HG03571 (cell line): ENCODE measurements around the gene FABP2.
A peak's percentile ranks its signal among the peaks of the same experiment; 100 is the strongest.
"Not testable (repeated sequence)": the region's sequence is repeated elsewhere in the genome, so short reads cannot be mapped to it uniquely, and the experiment has no call there.

Source experiments
- ATAC-seq: cut with Tn5 transposase; IDR thresholded peaks from one replicate; pipeline ENCODE4 v1.9.1; 2021; ENCODE audit not compliant: unreplicated experiment

FABP2 gene

DNA sequence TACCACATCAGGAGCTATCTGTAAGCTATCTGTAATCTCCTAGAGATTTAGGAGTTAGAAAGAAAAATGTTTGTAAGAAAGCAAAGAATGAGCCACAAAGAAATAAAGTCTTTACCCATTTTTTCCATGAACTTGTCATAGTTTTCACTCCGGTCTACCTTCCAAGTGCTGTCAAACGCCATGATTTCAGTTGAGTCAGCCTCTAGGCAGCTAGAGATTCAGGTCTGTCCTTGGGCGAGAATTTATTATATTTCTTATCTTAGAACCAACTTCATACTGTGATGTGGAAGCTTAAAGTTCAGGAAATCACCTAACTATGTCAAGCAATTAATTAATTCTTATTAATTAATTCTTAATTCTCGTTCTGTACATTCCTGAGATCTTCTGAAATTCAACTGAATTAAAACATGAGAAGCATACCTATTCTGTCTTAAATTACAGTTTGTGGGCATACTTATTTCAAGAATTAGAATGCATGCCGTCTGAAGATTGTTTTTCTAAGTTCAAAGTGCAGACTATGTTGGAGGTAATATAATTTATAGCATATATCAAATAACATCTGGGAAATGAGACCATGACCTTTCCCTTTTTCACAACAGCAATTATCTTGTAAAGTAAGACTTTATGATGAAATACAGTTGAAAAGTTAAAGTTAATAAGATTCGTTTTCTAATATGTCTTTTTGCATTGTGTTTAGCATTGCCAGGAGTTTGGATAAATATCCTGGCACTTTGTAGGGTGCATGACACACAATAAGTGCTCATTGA, at the start of gene FABP2:
Gene FABP2 (minus strand): TSS at position 218 of the 767 bp plus-strand sequence. CDS start 36 bp downstream, at position 182.
- no peak for ATAC-seq

DNA sequence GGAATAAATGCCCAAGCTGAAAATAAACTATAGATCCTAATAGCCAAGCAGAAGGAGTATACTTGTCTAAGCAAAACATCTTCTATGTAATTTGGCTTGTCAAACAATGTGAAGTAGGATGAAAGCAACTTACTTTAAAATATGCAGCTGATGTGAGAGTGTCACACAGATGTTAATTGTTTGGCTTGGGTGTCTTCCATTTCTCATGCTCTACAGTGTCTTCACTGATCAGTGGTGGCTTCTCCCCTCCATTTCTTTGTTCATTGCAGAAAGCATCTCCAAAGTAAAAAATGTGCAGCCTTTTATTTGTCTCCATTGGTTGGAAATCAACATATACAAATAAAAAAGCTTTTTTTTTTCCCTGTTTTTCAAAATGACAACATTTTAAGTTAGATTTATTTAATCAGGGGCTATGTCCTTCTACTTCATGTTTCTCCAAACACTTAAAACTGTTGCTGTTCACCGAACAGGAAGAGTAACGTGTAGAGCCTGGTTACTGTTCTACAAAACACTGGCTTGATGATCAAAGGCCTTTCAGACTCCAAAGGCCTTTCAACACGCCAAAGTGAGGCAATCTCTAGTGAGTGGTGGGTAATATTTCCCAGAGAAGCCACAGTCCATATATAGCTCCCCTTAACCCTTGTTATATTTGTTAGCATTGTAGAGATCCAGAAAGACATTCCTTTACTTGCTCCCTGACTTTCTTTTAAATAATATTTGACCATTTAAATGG, 49.2 kb upstream of the FABP2 start:
- not testable (repeated sequence) for ATAC-seq

DNA sequence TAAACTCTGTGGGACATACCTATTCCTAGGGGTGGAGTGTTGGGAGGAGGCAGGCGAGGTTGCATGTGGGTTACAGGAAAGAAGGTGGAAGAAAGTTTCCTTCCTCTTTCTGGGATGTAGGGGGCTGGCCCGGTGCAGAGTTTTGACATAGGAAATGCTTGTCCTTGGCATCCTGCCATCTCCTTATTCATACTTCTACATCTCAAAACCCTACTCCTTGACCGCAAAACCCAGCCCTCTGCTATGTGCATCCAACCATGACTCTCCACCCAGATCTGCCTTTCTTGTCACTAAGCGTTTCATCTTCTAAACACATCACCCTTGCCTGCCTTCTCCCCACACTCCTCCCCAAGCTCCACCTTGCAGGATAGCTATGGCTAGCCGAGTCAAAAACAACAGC, 48.5 kb upstream of the FABP2 start:
- peak; percentile 92 for ATAC-seq

DNA sequence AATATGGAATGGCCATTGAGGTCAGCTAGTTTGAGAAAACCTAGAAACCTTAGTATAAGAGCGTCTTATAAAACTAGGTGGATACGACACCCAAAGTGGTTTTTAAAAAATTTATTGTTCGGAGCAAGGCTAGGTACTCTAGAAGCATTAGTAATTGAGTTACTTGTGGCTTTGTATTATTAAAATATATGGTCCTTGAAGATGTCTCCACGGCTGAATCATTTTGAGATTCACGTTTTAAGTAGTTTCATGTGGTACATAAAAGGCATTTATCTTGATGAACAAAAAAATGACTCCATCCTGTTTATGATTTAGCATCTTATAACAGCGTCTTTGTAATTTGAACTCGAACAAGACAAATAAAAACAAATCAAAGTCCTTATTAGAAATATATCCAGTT, 44.9 kb upstream of the FABP2 start:
- not testable (repeated sequence) for ATAC-seq

DNA sequence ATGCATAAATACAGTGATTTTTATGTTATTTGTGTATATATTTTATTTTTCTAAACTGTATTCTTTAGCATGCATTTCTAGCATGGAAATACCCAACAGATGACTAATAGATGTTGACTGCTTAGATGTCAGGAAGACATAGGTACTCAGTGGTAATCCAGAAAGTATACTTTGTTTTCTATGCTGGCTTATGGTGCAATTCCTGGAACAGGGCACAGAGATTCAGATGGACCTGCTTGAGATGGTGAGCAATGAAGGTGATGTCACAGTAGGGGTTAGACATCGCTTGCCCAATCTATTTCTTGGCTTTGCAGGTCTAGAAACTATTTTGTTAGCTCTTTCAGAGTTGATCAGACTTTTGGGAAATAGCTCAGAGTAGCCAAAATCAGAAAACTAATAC, 42.3 kb upstream of the FABP2 start:
- not testable (repeated sequence) for ATAC-seq

DNA sequence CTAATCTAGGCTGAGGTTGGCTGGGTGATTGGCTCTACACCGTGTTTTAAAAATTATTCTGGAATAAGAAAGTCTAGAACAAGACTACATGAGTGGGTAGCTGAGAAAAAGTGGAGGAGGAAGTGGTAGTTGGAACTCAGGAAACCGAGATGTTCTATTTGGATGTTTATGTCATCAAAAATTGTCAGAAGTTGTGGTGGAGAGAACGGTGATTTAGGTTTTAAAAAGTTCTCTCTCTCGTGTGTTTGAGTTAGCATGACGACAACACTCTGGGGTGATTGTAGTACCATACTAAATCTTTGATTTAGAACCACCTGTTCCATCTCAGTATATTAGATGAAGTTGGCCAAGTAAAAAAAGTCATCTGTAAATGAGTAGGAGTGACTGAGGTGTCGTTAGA, 41.4 kb upstream of the FABP2 start:
- not testable (repeated sequence) for ATAC-seq

DNA sequence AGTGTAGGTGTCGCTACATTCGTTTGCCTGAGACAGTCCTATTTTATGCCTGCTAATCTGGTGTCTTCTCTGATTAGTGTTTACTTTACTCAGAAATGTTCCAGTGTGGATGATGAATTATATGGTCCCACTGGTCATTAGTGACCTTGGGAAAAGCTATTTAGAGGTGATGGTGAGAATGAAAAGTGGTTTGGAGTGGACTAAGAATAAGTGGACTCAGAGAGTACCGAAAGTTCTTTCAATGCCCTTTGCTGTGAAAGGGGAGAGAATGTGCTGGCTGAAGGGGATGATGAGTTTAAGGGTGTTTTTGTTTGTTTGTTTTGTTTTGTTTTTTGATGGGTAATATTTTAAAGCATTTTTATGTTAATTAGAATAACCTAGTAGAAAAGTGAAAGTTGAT, 40.5 kb upstream of the FABP2 start:
- not testable (repeated sequence) for ATAC-seq

DNA sequence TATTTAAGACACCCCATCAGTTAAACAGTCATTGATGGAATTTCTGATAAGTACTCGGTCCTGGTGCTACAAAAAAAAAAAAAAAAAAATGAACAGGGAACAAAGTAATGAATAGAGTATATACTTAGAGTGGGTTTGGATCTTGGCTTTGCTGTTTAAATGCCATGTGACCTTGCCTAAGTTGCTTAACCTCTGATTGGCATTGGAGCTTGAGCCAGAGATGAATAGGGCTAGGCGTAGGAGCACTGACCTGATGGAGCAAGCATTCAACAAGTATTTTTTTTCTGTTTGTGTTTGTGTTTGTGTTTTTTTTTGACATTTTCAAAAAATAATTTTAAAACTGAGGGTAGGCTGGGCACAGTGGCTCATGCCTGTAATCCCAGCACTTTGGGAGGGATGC, 37.9 kb upstream of the FABP2 start:
- not testable (repeated sequence) for ATAC-seq

DNA sequence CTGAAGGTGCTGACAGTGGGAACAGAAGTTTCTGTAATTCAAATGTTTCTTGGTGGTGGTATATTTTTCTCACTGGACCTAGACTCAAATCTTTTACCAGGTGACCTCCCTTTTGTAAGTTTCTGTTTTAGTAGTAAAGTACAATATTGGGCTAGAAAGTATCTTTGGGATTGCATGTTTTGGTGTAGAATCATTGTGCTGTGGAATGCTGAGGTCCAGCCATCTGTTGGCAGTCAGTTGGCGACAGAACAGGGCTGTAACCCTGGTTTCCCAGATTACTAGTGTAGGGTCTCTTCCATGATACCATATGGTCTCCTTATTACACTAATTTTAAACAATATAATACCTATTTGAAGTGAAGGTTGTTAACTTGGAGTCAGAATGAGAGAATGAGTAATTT, 34.9 kb upstream of the FABP2 start:
- ATAC-seq, result not testable (repeated sequence)

DNA sequence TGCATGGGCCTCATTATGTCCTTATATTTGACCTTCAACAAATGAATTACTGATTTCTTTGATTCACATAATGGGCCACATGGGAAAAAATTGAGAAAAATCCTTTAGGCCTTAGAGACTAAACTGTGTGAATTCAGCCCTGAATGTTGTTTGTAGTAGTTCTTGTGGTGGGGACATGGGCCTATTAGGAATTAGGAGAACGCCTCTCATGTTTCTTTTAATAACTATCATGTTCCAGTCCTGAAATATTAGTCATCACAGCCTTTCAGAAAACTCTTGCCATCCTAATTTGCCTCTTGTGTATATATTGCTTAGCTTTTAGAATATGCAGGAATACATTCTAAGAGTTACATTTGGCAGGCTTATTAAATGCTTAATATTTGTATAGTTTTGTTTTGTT, 34.1 kb upstream of the FABP2 start:
- ATAC-seq, result not testable (repeated sequence)

DNA sequence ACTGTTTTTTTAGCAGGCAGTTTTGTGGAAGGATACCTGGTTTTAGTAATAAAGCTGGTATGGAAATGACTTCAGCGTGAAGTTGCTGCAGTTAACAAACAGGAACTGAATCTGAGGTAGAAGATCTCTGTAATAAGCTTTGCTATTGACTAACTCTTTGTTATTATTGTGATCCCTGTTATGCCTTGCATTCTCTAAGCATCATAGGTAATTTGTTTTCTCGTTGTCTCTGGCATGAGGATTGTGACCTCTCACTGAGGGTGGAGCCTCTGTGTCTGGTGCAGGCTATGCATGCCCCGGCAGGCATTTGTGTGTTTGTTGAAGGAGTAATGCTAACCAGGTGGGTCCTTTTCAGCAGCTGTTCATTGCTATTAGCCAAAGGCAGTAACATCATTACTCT, 31.4 kb upstream of the FABP2 start:
- ATAC-seq, result not testable (repeated sequence)

DNA sequence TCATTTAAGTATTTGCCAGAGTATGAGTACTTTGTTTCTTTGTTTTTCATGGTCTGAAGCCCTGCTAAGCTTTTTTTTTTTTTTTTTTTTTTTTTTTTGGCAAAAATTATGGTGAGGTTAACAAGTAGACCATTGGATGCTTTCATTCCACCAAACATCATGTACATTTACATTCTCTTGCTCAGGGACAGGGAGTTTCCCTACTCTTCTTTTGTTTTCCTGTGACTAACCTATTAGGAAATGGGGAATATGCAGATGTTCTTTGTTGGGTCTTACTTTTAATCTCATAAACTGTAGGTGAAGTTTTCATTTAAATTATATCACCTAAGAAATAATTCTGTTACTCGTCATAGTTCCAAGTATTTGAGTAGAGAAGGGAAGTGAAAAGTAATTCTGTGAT, 26.2 kb upstream of the FABP2 start:
- ATAC-seq, result not testable (repeated sequence)

DNA sequence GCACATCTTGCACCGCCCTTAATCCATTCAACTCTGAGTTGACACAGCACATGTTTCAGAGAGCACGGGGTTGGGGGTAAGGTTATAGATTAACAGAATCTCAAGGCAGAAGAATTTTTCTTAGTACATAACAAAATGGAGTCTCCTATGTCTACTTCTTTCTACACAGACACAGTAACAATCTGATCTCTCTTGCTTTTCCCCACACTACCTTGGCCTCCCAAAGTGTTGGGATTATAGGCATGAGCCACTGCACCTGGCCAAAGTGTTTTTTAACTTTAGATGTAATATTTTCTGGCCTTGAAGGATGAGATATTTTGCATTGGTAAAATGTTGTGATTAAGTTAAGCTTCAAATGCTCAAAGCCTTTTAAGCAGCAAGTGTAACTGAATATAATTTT, 21.4 kb upstream of the FABP2 start:
- ATAC-seq, result not testable (repeated sequence)

DNA sequence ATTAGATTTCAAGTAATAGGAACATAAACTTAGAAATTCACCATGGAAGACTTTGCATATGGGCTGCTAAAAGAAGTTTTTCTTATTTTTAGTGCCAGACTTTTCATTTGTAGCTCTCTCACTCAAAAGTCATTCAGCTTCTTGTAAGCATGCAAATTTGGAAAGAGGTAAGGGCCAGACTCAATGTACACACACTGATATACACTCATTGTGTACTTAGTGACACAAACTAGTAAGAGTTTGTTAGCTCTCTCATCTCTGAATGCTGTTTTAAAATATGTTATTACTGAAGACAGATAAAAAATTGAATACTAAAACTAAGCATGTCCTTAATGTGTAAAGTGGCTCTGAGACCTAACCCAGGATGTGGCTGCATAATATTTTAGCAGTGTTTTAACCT, 18.0 kb upstream of the FABP2 start:
- not testable (repeated sequence) for ATAC-seq

DNA sequence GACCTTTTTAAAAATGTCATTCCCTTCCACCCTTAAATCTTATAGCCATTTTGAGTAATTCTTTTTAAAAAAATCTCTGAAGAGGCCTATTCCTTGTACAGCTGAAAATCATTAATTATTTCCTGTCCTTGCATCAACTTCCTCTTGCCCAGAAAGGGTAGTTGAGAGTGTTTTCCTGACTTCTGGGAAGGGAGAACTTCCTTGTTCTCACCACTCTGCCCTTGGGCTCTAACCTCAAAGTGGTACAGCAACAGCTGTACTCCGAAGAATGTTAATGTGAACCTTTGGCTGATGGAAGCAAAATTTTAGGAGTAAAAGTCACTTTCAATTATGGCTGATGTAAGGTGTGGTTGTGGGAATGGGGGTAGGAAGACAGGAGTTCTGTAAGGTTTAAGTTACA, 15.1 kb upstream of the FABP2 start:
- no peak for ATAC-seq

DNA sequence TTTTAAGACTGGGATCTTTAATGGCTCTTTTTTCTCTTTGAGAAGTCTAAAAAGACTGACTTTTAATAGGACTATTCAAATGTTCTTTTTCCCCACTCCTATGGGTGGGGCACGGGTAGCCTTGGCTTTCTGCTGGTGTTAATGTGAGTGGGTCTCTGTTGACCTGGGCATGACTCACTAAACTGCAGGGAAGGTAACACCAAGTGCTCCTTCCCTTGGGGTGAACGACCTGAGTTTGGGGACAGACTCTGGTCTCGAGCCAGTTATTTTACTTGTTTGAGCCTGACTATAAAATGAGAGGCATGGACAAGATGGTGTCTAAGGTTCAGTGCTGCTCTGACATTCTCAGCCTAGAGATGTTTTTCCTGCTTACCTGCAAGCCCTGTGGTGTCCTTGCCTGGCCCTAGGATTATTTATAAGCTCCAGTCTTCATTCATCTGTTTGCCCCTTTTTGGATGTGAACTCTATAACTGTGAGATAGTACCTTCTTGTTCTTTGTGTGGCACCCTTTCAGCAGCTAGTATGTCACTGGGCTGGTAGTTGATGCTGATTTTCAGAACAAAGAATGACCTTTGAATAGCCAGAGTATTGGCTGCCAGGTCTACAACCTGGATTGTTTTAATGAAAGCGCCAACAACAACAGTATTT, 14.5 kb upstream of the FABP2 start:
- not testable (repeated sequence) for ATAC-seq

DNA sequence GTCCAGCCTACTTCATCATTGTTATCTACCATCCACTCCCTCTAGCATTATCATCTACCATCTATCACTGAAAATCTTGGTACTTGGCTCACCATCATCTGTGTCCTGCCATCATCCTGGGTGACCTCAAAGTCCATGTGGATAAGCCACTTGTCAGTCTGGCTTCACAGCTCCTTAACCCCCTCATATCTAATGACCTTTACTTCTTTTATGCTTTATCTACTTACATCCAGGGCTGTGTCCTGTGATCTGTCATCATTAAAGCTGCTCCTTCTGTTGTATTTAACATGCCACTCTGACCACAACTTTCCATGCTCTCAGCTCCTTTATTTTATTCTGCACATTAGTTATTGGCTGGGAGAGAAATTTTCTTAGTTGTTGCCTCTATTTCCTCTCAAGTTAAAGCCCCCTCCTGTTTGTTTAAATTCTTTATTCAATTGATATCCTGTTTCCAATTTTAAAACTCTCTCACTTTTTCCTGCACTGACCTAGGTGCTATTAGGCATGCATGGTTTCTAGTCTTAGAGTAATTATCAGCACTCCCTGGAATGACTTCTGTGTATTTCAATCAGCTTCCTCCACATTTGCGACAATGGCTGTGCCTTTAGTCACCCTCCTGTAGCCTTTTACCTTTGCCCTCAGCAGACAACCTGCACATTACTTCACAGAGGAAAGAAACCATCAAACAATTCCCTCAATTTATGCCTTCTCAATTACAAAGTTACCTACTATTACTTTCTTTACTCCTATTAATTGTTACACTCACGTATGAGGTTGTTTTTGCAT, 8.1 kb upstream of the FABP2 start:
- ATAC-seq, result no peak

DNA sequence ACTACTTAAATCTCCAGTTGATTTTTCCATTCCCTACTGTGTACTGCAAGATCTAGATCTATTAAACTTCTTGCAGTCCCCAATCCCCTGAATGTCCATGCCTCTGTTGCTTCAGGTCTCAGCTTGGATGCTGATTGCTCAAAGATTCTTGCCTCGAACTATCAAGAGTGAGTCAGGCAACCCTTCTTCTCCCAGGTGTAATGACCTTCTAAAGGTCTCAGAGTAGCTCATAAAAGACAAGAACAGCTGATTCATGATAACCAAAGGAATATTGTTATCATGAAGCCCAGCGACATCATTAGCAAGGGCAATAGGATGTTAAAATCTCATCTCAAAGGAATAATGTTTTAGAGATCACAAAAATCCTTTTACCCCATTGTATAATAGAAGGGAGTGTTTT, 6.8 kb upstream of the FABP2 start:
- no peak for ATAC-seq

DNA sequence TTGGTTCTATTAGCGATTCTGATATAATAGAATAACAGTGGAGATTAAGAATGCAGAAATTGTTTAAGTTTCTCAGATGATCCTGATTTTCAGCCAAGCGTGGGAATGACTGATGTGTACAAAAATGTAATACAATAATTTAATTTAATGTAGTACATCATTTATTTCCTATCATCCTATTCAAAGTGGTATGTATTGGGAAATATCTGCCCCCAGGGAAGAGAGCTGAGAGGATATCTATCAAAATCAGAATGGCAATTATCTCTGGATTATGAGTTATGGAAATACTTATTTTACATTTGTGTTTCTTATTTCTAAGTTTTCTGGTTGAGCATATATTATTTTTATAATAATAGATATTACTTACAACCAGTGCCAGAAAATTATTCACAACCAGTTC, 3.9 kb downstream of the FABP2 start:
- ATAC-seq, result no peak

DNA sequence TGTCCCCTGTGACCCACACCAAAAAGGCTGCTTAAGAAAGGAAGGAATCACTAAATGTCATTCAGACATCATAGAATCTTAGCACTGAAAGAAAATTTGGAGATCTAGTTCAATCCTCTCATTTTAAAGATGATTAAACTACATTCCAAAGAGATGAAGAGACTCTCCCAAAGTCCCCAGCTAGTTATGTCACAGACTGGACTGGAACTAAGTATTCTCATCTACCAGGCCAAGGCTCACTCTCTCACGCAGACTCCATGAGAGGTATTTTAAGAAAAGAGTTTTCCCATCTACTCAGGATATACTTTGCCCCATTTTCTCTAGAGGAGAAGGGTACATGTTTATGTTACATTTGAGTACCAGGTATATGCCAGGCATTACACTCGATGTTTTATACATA, 6.9 kb downstream of the FABP2 start:
- no peak for ATAC-seq

DNA sequence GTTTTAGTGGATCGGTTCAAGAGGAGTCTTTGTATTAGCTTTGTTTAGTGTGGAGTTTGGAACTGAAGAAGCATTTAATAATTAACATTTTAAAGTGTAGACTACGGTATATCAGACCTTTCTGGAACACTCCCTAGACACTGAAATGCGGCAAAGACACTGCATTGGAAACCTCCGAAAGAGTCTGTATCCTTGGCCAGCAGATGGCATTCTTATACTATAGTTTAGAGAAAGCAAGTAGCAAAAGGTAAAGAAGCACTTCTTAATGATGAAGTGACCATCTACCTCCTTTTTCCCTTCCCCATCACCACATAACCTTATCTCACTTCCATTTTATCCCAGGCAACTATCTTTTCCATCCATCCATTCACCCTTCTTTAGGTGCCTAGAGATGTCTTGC, 7.6 kb downstream of the FABP2 start:
- ATAC-seq, result peak; percentile 52
